HCT116 (cell line): ENCODE data around the gene RHOT1. TPM values are rescaled to one million over a fixed set of nuclear protein-coding genes. Genes with fewer than 3 reads are reported as not detected.

ENCODE experiments used
- ATAC-seq: fragments of 200-7000 bp; cut with Tn5 transposase; 2 replicates; pipeline ENCODE4 v1.9.1; 2020; ENCODE audit warnings: mild to moderate bottlenecking, moderate library complexity
- BruUV-seq: library from RNA; stranded (reverse); fragments of 400-500 nt; replicated peaks from 2 replicates; lab custom pipeline; 2021; lab: Mats Ljungman, UMichigan
- CTCF ChIA-PET: fragments of 300-600 bp; sonication (Branson Sonifier 250); formaldehyde crosslinking; loops from one replicate; lab custom pipeline; 2021; ENCODE audit warnings: antibody characterized with exemption; lab: Charles Lee
- POLR2A ChIA-PET: fragments of 300-600, 350-600 bp; sonication (Branson Sonifier 250); formaldehyde crosslinking; loops from one replicate; lab custom pipeline; 2021; ENCODE audit warnings: antibody characterized with exemption; lab: Charles Lee
- RAD21 ChIA-PET, 2 experiments: fragments of 300-600 bp; sonication (Branson Sonifier 250); formaldehyde crosslinking; loops; one replicate each; lab custom pipeline; 2023; ENCODE audit warnings: low total read pairs in 2 of 2; ENCODE audit not compliant: uncharacterized antibody in 2 of 2, unreplicated experiment in 2 of 2, low non-redundant PET in 1 of 2; lab: Charles Lee
- DNase-seq: peaks from one replicate; pipeline ENCODE4 v3.0.0-alpha.2; 2010; ENCODE audit warnings: low read depth, low spot score
- H2AFZ ChIP-seq: fragments of 200-600 bp; shearing (Covaris generic), sonication (generic); 2 replicates; pipeline ENCODE4 v1.6.1; 2017; ENCODE audit warnings: low read depth, mixed run types, mixed read lengths, antibody characterized with exemption, low read length; ENCODE audit not compliant: poor library complexity, severe bottlenecking
- H3K27ac ChIP-seq: 2 replicates; pipeline ENCODE4 v1.5.1; 2012; ENCODE audit warnings: low read depth, low read length
- H3K27me3 ChIP-seq: fragments of 200-600 bp; sonication (generic); 2 replicates; pipeline ENCODE4 v1.6.1; 2016; ENCODE audit warnings: mixed run types, low read length, mixed read lengths; ENCODE audit not compliant: insufficient read depth
- H3K36me3 ChIP-seq, 2 experiments: fragments of 200-500 bp in 1 of 2; fragments of 200-600 bp in 1 of 2; sonication (Bioruptor generic) in 1 of 2; sonication (generic) in 1 of 2; 2 replicates each; pipeline versions ENCODE4 v1.5.1 to v1.6.1; 2014 to 2016; ENCODE audit warnings: low read length in 2 of 2, inconsistent platforms in 1 of 2, mixed read lengths in 1 of 2, mixed run types in 1 of 2; ENCODE audit not compliant: insufficient read depth in 2 of 2, control insufficient read depth in 1 of 2
- H3K4me1 ChIP-seq, 2 experiments: fragments of 200-600 bp in 1 of 2; sonication (generic) in 1 of 2; 2 replicates each; pipeline versions ENCODE4 v1.5.1 to v1.6.1; 2012 to 2017; ENCODE audit warnings: low read length in 2 of 2, inconsistent platforms in 1 of 2, mild to moderate bottlenecking in 1 of 2, mixed read lengths in 1 of 2, mixed run types in 1 of 2, moderate library complexity in 1 of 2; ENCODE audit not compliant: insufficient read depth in 2 of 2, control insufficient read depth in 1 of 2
- H3K4me2 ChIP-seq: fragments of 200-600 bp; sonication (generic); 2 replicates; pipeline ENCODE4 v1.6.1; 2017; ENCODE audit warnings: mixed run types, low read length, mixed read lengths
- H3K4me3 ChIP-seq, 2 experiments: fragments of 200-600 bp in 1 of 2; sonication (generic) in 1 of 2; replicated peaks in 1 of 2; 2 replicates each; pipeline ENCODE4 v1.5.1; 2011 to 2016; ENCODE audit warnings: low read length in 2 of 2, control low read depth in 1 of 2, low read depth in 1 of 2, mild to moderate bottlenecking in 1 of 2, mixed read lengths in 1 of 2, mixed run types in 1 of 2
- H3K79me2 ChIP-seq: fragments of 200-600 bp; sonication (generic); 2 replicates; pipeline ENCODE4 v1.6.1; 2017; ENCODE audit warnings: mild to moderate bottlenecking, mixed run types, low read length, moderate library complexity, mixed read lengths; ENCODE audit not compliant: insufficient read depth
- H3K9ac ChIP-seq: fragments of 200-600 bp; sonication (generic); 2 replicates; pipeline ENCODE4 v1.6.1; 2016; ENCODE audit warnings: low read length, mixed read lengths
- H3K9me2 ChIP-seq: fragments of 200-600 bp; sonication (generic), shearing (Covaris generic); 2 replicates; pipeline ENCODE4 v1.6.1; 2017; ENCODE audit warnings: mixed run types, mild to moderate bottlenecking, moderate library complexity; ENCODE audit not compliant: insufficient read depth
- H3K9me3 ChIP-seq, 2 experiments: fragments of 200-500 bp in 1 of 2; fragments of 200-600 bp in 1 of 2; sonication (Bioruptor generic) in 1 of 2; sonication (generic) in 1 of 2; 2 replicates each; pipeline ENCODE4 v1.6.1; 2014 to 2017; ENCODE audit warnings: low read length in 2 of 2, mixed read lengths in 2 of 2, inconsistent platforms in 1 of 2, low read depth in 1 of 2, mild to moderate bottlenecking in 1 of 2, mixed run types in 1 of 2, moderate library complexity in 1 of 2; ENCODE audit not compliant: control insufficient read depth in 1 of 2, insufficient read depth in 1 of 2
- H4K20me1 ChIP-seq: fragments of 200-600 bp; sonication (generic), shearing (Covaris generic); 2 replicates; pipeline ENCODE4 v1.6.1; 2017; ENCODE audit warnings: mixed run types, mild to moderate bottlenecking, moderate library complexity; ENCODE audit not compliant: insufficient read depth
- CBX3 ChIP-seq: IDR thresholded peaks from 2 replicates; pipeline ENCODE4 v1.6.1; 2012; ENCODE audit warnings: low read depth
- EGR1 ChIP-seq: IDR thresholded peaks from 2 replicates; pipeline ENCODE4 v1.6.1; 2012; ENCODE audit warnings: low read depth
- EZH2 ChIP-seq: fragments of 200-600 bp; sonication (generic); IDR thresholded peaks from 2 replicates; pipeline ENCODE4 v1.6.1; 2017; ENCODE audit warnings: antibody characterized with exemption, mixed run types
- EZH2phosphoT487 ChIP-seq: fragments of 200-600 bp; IDR thresholded peaks from 2 replicates; pipeline ENCODE4 v1.6.1; 2018; ENCODE audit warnings: antibody characterized with exemption, borderline replicate concordance
- POLR2AphosphoS5 ChIP-seq: IDR thresholded peaks from 2 replicates; pipeline ENCODE4 v1.6.1; 2011; ENCODE audit warnings: mild to moderate bottlenecking, low read depth, low read length, moderate library complexity
- RAD21 ChIP-seq: IDR thresholded peaks from 2 replicates; pipeline ENCODE4 v1.6.1; 2012; ENCODE audit warnings: low read depth, mild to moderate bottlenecking
- SIN3A ChIP-seq: IDR thresholded peaks from 2 replicates; pipeline ENCODE4 v1.6.1; 2012; ENCODE audit warnings: low read depth
- YY1 ChIP-seq: IDR thresholded peaks from 2 replicates; pipeline ENCODE4 v1.6.1; 2011; ENCODE audit warnings: low read length, low read depth, moderate library complexity, mild to moderate bottlenecking; ENCODE audit not compliant: insufficient replicate concordance; ENCODE audit errors: extremely low read depth
- intact Hi-C: fragments of 100-400 bp; cut with micrococcal nuclease; formaldehyde crosslinking; loops from 2 replicates; pipeline ENCODE4 v1.10.0; 2022
- total RNA-seq: library from RNA; stranded (reverse); gene quantifications from one replicate; pipeline ENCODE4 v1.2.1, GENCODE V29; 2021; ENCODE audit not compliant: unreplicated experiment
- TF ChIP-seq, protein P1 (sequence below): IDR thresholded peaks from 2 replicates; pipeline ENCODE4 v1.6.1; 2012
- TF ChIP-seq, protein P2 (sequence below), 3 experiments: fragments of 200-600 bp in 1 of 3; sonication (generic) in 1 of 3; IDR thresholded peaks in 2 of 3; conservative IDR thresholded peaks in 1 of 3; 2 replicates each; pipeline ENCODE4 v1.5.1; 2012 to 2017; ENCODE audit warnings: low read depth in 2 of 3, low read length in 2 of 3, antibody characterized with exemption in 1 of 3, borderline replicate concordance in 1 of 3, control low read depth in 1 of 3, mild to moderate bottlenecking in 1 of 3, mixed read lengths in 1 of 3, mixed run types in 1 of 3, moderate library complexity in 1 of 3; ENCODE audit not compliant: insufficient read depth in 1 of 3

RHOT1 gene
- total RNA-seq, 1 experiment from 2014 or later, result 33.3 TPM

DNA sequence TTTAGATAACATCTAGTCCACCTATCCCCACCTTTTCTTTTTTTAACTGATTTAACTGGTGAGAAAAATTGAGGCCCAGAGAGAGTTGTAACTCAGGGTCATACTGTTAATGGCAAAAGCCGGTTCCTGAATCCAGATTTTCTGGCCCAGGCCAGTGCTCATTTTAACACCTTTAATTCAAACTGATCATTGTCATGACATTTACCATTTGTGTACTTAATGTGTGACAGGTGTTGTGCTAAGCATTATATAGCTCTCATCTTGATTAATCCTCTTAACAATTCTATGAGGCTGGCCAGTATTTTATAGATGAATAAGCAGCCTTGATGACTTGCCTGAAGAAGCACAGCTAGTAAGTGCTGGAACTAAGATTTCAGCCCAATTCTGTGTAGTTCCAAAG is 14.4 kb downstream of the RHOT1 start (continued):
- TF ChIP-seq EZH2phosphoT487 (no peak), EZH2 (no peak), YY1 (no peak), CBX3 (no peak)
- TF ChIP-seq, protein P1, sequence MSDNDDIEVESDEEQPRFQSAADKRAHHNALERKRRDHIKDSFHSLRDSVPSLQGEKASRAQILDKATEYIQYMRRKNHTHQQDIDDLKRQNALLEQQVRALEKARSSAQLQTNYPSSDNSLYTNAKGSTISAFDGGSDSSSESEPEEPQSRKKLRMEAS, result no peak

DNA sequence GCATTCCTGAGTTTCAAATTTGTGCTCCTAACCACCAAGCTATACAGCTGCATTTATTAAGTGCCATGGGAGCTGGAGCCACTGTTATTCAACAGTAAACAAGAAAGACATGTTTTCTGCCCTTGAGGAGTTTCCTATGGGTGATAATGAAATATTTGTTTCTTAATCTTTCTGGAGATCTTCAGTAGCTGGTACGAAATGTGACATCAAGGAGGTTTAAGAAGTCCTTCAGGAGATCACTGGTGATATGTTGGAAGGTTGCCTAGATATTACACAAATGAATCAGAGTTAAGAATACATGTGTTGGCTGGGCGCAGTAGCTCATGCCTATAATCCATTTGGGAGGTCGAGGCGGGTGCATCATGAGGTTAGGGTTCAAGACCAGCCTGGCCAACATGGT is 14.9 kb downstream of the RHOT1 start:
- H3K4me3 ChIP-seq, result no peak overlapping the region
- no TSS peak for BruUV-seq
- intact Hi-C loops, result no loop called here
- no peaks in the 10 kb centered on the region for H3K9me2 ChIP-seq
- H3K79me2 ChIP-seq, result peaks cover 35% of the 10 kb centered on the region
- TF ChIP-seq EZH2, result no peak
- no peak for TF ChIP-seq POLR2AphosphoS5
- TF ChIP-seq SIN3A, result no peak
- TF ChIP-seq, protein P2, sequence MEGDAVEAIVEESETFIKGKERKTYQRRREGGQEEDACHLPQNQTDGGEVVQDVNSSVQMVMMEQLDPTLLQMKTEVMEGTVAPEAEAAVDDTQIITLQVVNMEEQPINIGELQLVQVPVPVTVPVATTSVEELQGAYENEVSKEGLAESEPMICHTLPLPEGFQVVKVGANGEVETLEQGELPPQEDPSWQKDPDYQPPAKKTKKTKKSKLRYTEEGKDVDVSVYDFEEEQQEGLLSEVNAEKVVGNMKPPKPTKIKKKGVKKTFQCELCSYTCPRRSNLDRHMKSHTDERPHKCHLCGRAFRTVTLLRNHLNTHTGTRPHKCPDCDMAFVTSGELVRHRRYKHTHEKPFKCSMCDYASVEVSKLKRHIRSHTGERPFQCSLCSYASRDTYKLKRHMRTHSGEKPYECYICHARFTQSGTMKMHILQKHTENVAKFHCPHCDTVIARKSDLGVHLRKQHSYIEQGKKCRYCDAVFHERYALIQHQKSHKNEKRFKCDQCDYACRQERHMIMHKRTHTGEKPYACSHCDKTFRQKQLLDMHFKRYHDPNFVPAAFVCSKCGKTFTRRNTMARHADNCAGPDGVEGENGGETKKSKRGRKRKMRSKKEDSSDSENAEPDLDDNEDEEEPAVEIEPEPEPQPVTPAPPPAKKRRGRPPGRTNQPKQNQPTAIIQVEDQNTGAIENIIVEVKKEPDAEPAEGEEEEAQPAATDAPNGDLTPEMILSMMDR (IDR thresholded peaks at IDR 0.05 in 2 of 3, conservative IDR thresholded peaks at IDR 0.05 in 1 of 3; ENCODE audit: borderline replicate concordance in 1 of 3, insufficient read depth in 1 of 3, low read depth in 2 of 3, low read length in 2 of 3), result no peak
- no peak for TF ChIP-seq RAD21
- TF ChIP-seq EGR1, result no peak
- ATAC-seq (no peak), DNase-seq (no peak)
- 0 out of 2 replicates have a peak, but pooled peaks cover 4% of the 10 kb centered on the region for H4K20me1 ChIP-seq
- H3K4me1 ChIP-seq, result peaks cover 0 to 6% of the 10 kb centered on the region in 2 experiments; a peak in 2 of 4 replicates
- no peaks in the 10 kb centered on the region for H3K27me3 ChIP-seq
- ChIA-PET POLR2A (no interaction called here), CTCF (interaction anchor here (1.4 kb wide), 1 partner anchor 18 kb away, joined by 5 read pairs; no protein-coding TSS in a partner anchor), RAD21 (no interaction called here)
- no peak overlapping the region for H2AFZ ChIP-seq
- H3K9ac ChIP-seq, result no peak overlapping the region
- H3K27ac ChIP-seq, result no peak overlapping the region
- H3K36me3 ChIP-seq, result peaks cover 2 to 5% of the 10 kb centered on the region in 2 experiments; a peak in 3 of 4 replicates
- no peaks in the 10 kb centered on the region for H3K9me3 ChIP-seq
- H3K4me2 ChIP-seq, result no peak overlapping the region
